ENCODE results near the gene SIRPD.

Gene SIRPD

DNA sequence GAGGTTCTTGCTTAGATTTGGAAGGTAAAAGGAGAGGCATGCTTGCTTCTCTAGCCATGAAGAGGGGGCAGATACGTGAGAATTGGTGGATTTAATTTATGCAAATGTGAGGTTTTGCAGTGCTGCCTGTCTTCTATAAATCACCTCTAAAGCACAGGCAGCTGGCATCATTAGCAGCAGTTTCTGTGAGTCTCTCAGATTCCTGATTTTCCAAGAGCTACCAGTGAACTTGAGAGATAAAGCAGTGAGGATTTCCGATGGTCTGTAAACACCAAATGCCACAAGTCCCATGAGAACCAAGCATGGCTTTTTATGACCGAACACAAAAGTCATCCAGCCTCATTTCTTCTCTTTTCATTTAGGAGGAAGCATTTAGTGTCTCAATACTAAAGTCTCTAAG, 63.1 kb downstream of the SIRPD start:
- DNase-seq (ENCODE audit: low read depth in 2 of 2) = no peak

- no peak for DNase-seq (ENCODE audit: low read depth in 2 of 2)
Observed at GRCh38 chr20:1493536-1493935, 64.0 kb downstream of the SIRPD start.

- no peak for DNase-seq (ENCODE audit: low read depth in 2 of 2)
Observed at GRCh38 chr20:1491860-1492642, 65.5 kb downstream of the SIRPD start.

GRCh38 chr20:1491281-1491840, 66.1 kb downstream of the SIRPD start, which contains the start of gene SIRPB2:
Gene SIRPB2, minus strand, starts transcription at chr20:1491420. Its CDS starts 61 bp downstream, at chr20:1491359.
- no peak for DNase-seq (ENCODE audit: low read depth in 2 of 2)

DNA sequence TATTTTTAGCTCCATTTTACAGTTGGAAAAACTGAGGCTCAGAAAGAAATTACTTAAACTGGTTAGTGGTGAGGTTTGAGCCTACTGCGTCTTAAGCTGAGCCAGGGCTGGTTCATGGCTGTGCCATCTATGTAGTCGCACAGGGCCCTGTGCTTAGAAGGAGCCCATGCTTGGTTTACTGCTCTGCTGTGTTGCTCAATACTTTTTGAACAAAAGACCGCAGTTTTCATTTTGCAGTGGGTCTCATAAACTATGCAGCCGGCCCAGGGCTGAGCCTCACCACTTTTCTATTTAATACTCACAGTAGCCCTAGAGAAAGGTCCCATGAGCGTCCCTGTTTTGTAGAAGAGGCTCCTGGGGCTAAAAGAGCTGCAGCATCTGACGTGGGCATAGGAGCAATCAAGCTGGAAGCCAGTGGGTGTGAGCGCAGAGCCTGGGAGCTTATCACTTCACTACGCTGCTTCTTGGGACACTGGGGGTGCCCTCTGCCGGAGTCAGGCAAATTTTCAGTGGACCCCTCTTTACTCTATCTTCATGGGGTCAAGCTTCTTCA, 66.8 kb downstream of the SIRPD start:
- DNase-seq (ENCODE audit: low read depth in 2 of 2) = no peak

GRCh38 chr20:1489764-1490436, 67.6 kb downstream of the SIRPD start:
- DNase-seq (ENCODE audit: low read depth in 2 of 2) = no peak

GRCh38 chr20:1489325-1489724, 68.2 kb downstream of the SIRPD start:
- DNase-seq (ENCODE audit: low read depth in 2 of 2) = no peak

GRCh38 chr20:1486566-1486965, 70.9 kb downstream of the SIRPD start:
- no peak for DNase-seq (ENCODE audit: low read depth in 2 of 2)

DNA sequence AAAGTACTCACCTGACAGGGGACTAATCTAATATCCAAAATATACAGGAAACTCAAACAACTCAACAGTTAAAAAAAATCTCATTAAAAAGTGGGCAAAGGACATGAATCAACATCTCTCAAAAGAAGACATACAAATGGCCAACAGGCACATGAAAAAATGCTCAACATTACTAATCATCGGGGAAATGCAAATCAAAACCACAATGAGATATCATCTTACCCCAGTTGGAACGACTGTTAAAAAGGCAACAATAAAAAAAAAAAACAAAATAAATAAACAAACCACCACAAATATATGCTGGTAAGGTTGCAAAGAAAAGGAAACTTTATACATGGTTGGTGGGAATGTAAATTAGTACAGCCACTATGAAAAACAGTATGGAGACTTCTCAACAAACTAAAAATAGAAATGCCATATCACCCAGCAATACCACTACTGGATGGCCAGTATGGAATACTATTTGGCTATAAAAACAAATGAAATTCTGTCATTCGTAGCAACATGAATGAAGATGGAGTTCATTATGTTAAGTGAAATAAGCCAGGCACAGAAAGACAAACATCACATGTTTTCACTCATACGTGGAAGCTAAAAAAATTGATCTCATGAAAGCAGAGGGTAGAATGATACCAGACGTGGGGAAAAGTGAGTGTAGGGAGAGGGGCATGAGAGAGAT, 72.9 kb downstream of the SIRPD start:
- DNase-seq (ENCODE audit: low read depth in 2 of 2) = no peak
